HG03457 (cell line): ENCODE data around the gene RNF130.
"Not testable (repeated sequence)": the region's sequence is repeated elsewhere in the genome, so short reads cannot be mapped to it uniquely, and the experiment has no call there.

Experiments used
- ATAC-seq: cut with Tn5 transposase; IDR thresholded peaks from one replicate; pipeline ENCODE4 v1.9.1; 2021; ENCODE audit warnings: moderate number of reproducible peaks; ENCODE audit not compliant: unreplicated experiment

RNF130 gene

GRCh38 chr5:179978792-179979191, 92.8 kb downstream of the RNF130 start:
- ATAC-seq, result no peak

- ATAC-seq, result no peak
These were observed 95.8 kb downstream of the RNF130 start for GRCh38 chr5:179975713-179976134.

GRCh38 chr5:179974946-179975712, 96.4 kb downstream of the RNF130 start:
- ATAC-seq, result no peak

GRCh38 chr5:179974246-179974945, 97.2 kb downstream of the RNF130 start:
- ATAC-seq, result no peak

- no peak for ATAC-seq
These were observed 98.2 kb downstream of the RNF130 start for GRCh38 chr5:179973391-179973790.

GRCh38 chr5:179969110-179969509, 102.4 kb downstream of the RNF130 start:
- no peak for ATAC-seq

GRCh38 chr5:179967489-179967888, 104.1 kb downstream of the RNF130 start:
- ATAC-seq, result no peak

- ATAC-seq, result no peak
These were observed 107.5 kb downstream of the RNF130 start for GRCh38 chr5:179964015-179964414.

GRCh38 chr5:179963375-179963774, 108.2 kb downstream of the RNF130 start:
- ATAC-seq, result no peak

GRCh38 chr5:179960204-179960831, 111.2 kb downstream of the RNF130 start:
- no peak for ATAC-seq

- no peak for ATAC-seq
These were observed 111.9 kb downstream of the RNF130 start for GRCh38 chr5:179959641-179960040.

- not testable (repeated sequence) for ATAC-seq
These were observed 112.4 kb downstream of the RNF130 start for GRCh38 chr5:179959118-179959517.

- no peak for ATAC-seq
These were observed 115.9 kb downstream of the RNF130 start for GRCh38 chr5:179955630-179956029.

- no peak for ATAC-seq
These were observed 116.5 kb downstream of the RNF130 start for GRCh38 chr5:179955062-179955461.

- ATAC-seq, result no peak
These were observed 117.1 kb downstream of the RNF130 start for GRCh38 chr5:179954434-179954833.

- ATAC-seq, result no peak
These were observed 117.6 kb downstream of the RNF130 start for GRCh38 chr5:179953987-179954386.

- no peak for ATAC-seq
These were observed 134.4 kb downstream of the RNF130 start for GRCh38 chr5:179936976-179937681.

GRCh38 chr5:179930788-179931473, 140.6 kb downstream of the RNF130 start:
- no peak for ATAC-seq

GRCh38 chr5:179927824-179928223, 143.7 kb downstream of the RNF130 start:
- ATAC-seq, result no peak

- no peak for ATAC-seq
These were observed 144.9 kb downstream of the RNF130 start for GRCh38 chr5:179926657-179927056.

GRCh38 chr5:179923436-179923835, 148.1 kb downstream of the RNF130 start:
- ATAC-seq, result no peak
